ENCODE measurements around the gene SUSD1.

SUSD1 gene

GRCh38 chr9:112035166-112035826, 139.8 kb downstream of the SUSD1 start:
- no peak for DNase-seq

- no peak for DNase-seq
Observed at GRCh38 chr9:112034216-112034611, 140.9 kb downstream of the SUSD1 start.

GRCh38 chr9:112033237-112034215, 141.6 kb downstream of the SUSD1 start:
- no peak for DNase-seq

GRCh38 chr9:112032743-112033142, 142.4 kb downstream of the SUSD1 start:
- no peak for DNase-seq

GRCh38 chr9:112032009-112032408, 143.1 kb downstream of the SUSD1 start:
- no peak for DNase-seq

GRCh38 chr9:112031400-112031799, 143.7 kb downstream of the SUSD1 start:
- no peak for DNase-seq

GRCh38 chr9:112029921-112030444, 145.1 kb downstream of the SUSD1 start:
- no peak for DNase-seq

GRCh38 chr9:112028242-112029221, 146.6 kb downstream of the SUSD1 start:
- DNase-seq = no peak

- no peak for DNase-seq
Observed at GRCh38 chr9:112025850-112026249, 149.2 kb downstream of the SUSD1 start.

GRCh38 chr9:112021742-112022141, 153.4 kb downstream of the SUSD1 start:
- no peak for DNase-seq

- no peak for DNase-seq
Observed at GRCh38 chr9:112020680-112021596, 154.2 kb downstream of the SUSD1 start.

GRCh38 chr9:112017878-112018277, 157.2 kb downstream of the SUSD1 start:
- DNase-seq = no peak

GRCh38 chr9:112015736-112016135, 159.4 kb downstream of the SUSD1 start:
- DNase-seq = no peak

- DNase-seq = no peak
Observed at GRCh38 chr9:112015149-112015548, 159.9 kb downstream of the SUSD1 start.

- DNase-seq = no peak
Observed at GRCh38 chr9:112013266-112013665, 161.8 kb downstream of the SUSD1 start.

- DNase-seq = no peak
Observed at GRCh38 chr9:112012026-112012902, 162.8 kb downstream of the SUSD1 start.

- DNase-seq = no peak
Observed at GRCh38 chr9:112011051-112011620, 164.0 kb downstream of the SUSD1 start.

GRCh38 chr9:112010537-112010936, 164.6 kb downstream of the SUSD1 start:
- DNase-seq = no peak

- DNase-seq = no peak
Observed at GRCh38 chr9:112009656-112010055, 165.4 kb downstream of the SUSD1 start.

Measured in NCI-H526 treated with DMSO at 0.1 percent for 48 hours (cell line).